ENCODE data around the gene KMT2A.

The KMT2A gene

DNA sequence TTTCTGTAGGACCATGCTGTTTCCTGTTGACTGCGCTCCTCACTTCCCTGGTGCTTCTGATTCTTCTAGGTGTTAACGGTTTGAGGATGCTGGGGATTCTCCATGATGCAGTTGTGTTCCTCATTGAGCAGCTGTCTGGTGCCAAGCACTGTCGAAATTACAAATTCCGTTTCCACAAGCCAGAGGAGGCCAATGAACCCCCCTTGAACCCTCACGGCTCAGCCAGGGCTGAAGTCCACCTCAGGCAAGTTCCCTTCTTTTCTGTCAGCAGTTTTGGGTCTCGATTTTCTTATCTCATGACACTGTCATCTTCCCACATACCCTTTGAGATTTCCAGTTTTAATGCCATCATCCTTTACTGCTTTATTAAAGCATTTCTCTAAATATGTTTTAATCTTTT is 83.3 kb downstream of the KMT2A start:
- no peak overlapping the region for H3K4me3 ChIP-seq (replicated peaks; ENCODE audit: low read depth, low read length)
- TF ChIP-seq CTCF (IDR thresholded peaks at IDR 0.05; ENCODE audit: low read length, missing control alignments), result no peak
- DNase-seq (ENCODE audit: low read depth), result no peak

- no peak overlapping the region for H3K4me3 ChIP-seq (replicated peaks; ENCODE audit: low read depth, low read length)
- no peak for TF ChIP-seq CTCF (IDR thresholded peaks at IDR 0.05; ENCODE audit: low read length, missing control alignments)
- DNase-seq (ENCODE audit: low read depth), result peak; percentile 4
Measured at GRCh38 chr11:118521892-118522311, 85.6 kb downstream of the KMT2A start.

- peak; percentile 64 for TF ChIP-seq CTCF (IDR thresholded peaks at IDR 0.05; ENCODE audit: low read length, missing control alignments)
- no peak overlapping the region for H3K4me3 ChIP-seq (replicated peaks; ENCODE audit: low read depth, low read length)
- peak; percentile 57 for DNase-seq (ENCODE audit: low read depth)
Measured at GRCh38 chr11:118522571-118523072, 86.3 kb downstream of the KMT2A start.

GRCh38 chr11:118524356-118524755 is 88.1 kb downstream of the KMT2A start:
- DNase-seq (ENCODE audit: low read depth), result no peak
- no peak overlapping the region for H3K4me3 ChIP-seq (replicated peaks; ENCODE audit: low read depth, low read length)
- TF ChIP-seq CTCF (IDR thresholded peaks at IDR 0.05; ENCODE audit: low read length, missing control alignments), result no peak

GRCh38 chr11:118524757-118525470 is 88.6 kb downstream of the KMT2A start:
- DNase-seq (ENCODE audit: low read depth), result no peak
- H3K4me3 ChIP-seq (replicated peaks; ENCODE audit: low read depth, low read length), result no peak overlapping the region
- TF ChIP-seq CTCF (IDR thresholded peaks at IDR 0.05; ENCODE audit: low read length, missing control alignments), result no peak

- no peak for TF ChIP-seq CTCF (IDR thresholded peaks at IDR 0.05; ENCODE audit: low read length, missing control alignments)
- no peak for DNase-seq (ENCODE audit: low read depth)
- no peak overlapping the region for H3K4me3 ChIP-seq (replicated peaks; ENCODE audit: low read depth, low read length)
Measured at GRCh38 chr11:118526688-118527087, 90.4 kb downstream of the KMT2A start.

DNA sequence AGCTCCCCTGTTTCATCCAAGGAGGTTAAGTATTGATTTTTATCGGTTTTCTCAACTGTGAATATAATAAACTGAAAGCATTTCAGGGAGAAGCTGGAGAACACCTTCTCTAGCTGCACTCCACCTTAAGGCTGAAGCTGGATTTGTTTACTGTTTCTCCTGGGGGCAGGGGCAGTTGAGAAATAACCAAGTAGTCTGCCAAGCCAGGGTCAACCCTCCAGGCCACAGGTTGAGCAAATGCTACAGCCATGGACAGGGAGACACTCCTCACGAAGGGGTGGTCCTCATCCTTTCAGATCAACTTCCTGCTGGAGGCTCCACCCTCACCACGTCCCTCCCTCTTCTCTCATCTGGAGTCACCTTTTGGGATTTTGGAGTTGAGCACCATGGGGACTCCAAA is 90.8 kb downstream of the KMT2A start, which contains the start of gene TTC36:
Gene TTC36, plus strand, starts transcription at position 366 of the 400 bp plus-strand sequence. Its CDS starts 21 bp downstream, at position 387.
- TF ChIP-seq CTCF (IDR thresholded peaks at IDR 0.05; ENCODE audit: low read length, missing control alignments), result no peak
- peak; percentile 3 for DNase-seq (ENCODE audit: low read depth)
- no peak within 1 kb of the TSS for H3K4me3 ChIP-seq (replicated peaks; ENCODE audit: low read depth, low read length)
